Endothelial cell of umbilical vein (primary cell): ENCODE data around the gene STAT5A.

ENCODE experiments used
- EZH2 ChIP-seq: IDR thresholded peaks from 2 replicates; pipeline ENCODE4 v1.6.1; 2012; ENCODE audit warnings: borderline replicate concordance, low read depth, mild to moderate bottlenecking, moderate library complexity, low read length, inconsistent platforms; ENCODE audit not compliant: severe bottlenecking
- FOS ChIP-seq: IDR thresholded peaks from 2 replicates; pipeline ENCODE4 v1.6.1; 2011; ENCODE audit warnings: mild to moderate bottlenecking, low read length, moderate library complexity, borderline replicate concordance; ENCODE audit not compliant: insufficient read depth
- GATA2 ChIP-seq: IDR thresholded peaks from 2 replicates; pipeline ENCODE4 v1.7.0; 2011; ENCODE audit warnings: low read depth, mild to moderate bottlenecking, moderate library complexity, mixed read lengths, low read length; ENCODE audit not compliant: insufficient read length, insufficient read depth
- JUN ChIP-seq: IDR thresholded peaks from 2 replicates; pipeline ENCODE4 v1.6.1; 2011; ENCODE audit warnings: borderline replicate concordance, low read depth; ENCODE audit not compliant: insufficient read length, insufficient read depth
- POLR2A ChIP-seq: IDR thresholded peaks from 2 replicates; pipeline ENCODE4 v1.6.1; 2012; ENCODE audit warnings: low read depth, mild to moderate bottlenecking, control low read depth, low read length
- POLR2AphosphoS5 ChIP-seq: IDR thresholded peaks from 2 replicates; pipeline ENCODE4 v1.6.1; 2012; ENCODE audit warnings: low read depth, mild to moderate bottlenecking, control low read depth, low read length, moderate library complexity; ENCODE audit not compliant: insufficient read depth
- TF ChIP-seq, protein P1 (sequence below), 2 donors: IDR thresholded peaks; 1 replicate in 1 of 2; 2 replicates in 1 of 2; pipeline ENCODE4 v1.5.1; 2011; ENCODE audit warnings: low read length in 2 of 2, mild to moderate bottlenecking in 2 of 2, moderate library complexity in 2 of 2, control low read depth in 1 of 2, inconsistent platforms in 1 of 2, low read depth in 1 of 2; ENCODE audit not compliant: insufficient read depth in 1 of 2; ENCODE audit errors: extremely low read depth in 1 of 2
- TF ChIP-seq, protein P2 (sequence below): IDR thresholded peaks from 2 replicates; pipeline ENCODE4 v1.6.1; 2011; ENCODE audit not compliant: insufficient read depth, insufficient read length

DNA sequence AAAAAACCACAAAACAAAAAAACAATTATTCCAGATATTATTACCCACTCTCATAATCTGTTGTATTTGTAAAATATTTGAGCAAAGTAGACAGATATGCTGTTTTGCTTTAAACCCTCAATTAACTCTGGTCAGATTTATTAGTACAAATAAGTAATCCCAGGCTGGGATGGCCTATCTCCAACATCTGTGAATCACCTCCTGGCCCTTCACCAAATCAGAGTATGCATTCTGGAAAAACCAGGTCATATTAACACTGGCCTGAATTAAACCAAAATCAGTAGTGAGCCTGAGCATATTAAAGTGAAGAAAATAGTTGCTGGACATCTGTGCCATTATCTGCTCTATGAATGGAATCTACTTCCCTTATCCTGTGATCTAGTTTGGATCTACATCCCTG lies 58.9 kb downstream of the STAT5A start:
- TF ChIP-seq POLR2AphosphoS5 (no peak), EZH2 (no peak), FOS (peak; percentile 62), POLR2A (no peak), JUN (peak; percentile 72), GATA2 (peak; percentile 94)
- TF ChIP-seq, protein P1, sequence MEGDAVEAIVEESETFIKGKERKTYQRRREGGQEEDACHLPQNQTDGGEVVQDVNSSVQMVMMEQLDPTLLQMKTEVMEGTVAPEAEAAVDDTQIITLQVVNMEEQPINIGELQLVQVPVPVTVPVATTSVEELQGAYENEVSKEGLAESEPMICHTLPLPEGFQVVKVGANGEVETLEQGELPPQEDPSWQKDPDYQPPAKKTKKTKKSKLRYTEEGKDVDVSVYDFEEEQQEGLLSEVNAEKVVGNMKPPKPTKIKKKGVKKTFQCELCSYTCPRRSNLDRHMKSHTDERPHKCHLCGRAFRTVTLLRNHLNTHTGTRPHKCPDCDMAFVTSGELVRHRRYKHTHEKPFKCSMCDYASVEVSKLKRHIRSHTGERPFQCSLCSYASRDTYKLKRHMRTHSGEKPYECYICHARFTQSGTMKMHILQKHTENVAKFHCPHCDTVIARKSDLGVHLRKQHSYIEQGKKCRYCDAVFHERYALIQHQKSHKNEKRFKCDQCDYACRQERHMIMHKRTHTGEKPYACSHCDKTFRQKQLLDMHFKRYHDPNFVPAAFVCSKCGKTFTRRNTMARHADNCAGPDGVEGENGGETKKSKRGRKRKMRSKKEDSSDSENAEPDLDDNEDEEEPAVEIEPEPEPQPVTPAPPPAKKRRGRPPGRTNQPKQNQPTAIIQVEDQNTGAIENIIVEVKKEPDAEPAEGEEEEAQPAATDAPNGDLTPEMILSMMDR (IDR thresholded peaks at IDR 0.05; ENCODE audit: extremely low read depth in 1 of 2, insufficient read depth in 1 of 2, low read depth in 1 of 2, low read length in 2 of 2), result no peak
- TF ChIP-seq, protein P2, sequence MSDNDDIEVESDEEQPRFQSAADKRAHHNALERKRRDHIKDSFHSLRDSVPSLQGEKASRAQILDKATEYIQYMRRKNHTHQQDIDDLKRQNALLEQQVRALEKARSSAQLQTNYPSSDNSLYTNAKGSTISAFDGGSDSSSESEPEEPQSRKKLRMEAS, result no peak
